Endothelial cell (in vitro differentiated cells): ENCODE measurements around the gene TLK2. TPM values are rescaled to one million over a fixed set of nuclear protein-coding genes. Genes with fewer than 3 reads are reported as not detected.

Experiments
- DNase-seq: peaks from one replicate; pipeline ENCODE4 v3.0.0; 2021; ENCODE audit warnings: low spot score
- H3K27ac Mint-ChIP-seq: one replicate; pipeline ENCODE4 v1.8.0; 2021; ENCODE audit warnings: mixed read lengths, inconsistent platforms; ENCODE audit not compliant: unreplicated experiment
- H3K27me3 Mint-ChIP-seq: one replicate; pipeline ENCODE4 v1.8.0; 2021; ENCODE audit warnings: mild to moderate bottlenecking, moderate library complexity, mixed read lengths, inconsistent platforms; ENCODE audit not compliant: unreplicated experiment
- H3K36me3 Mint-ChIP-seq: one replicate; pipeline ENCODE4 v1.8.0; 2021; ENCODE audit warnings: mild to moderate bottlenecking, low read depth, mixed read lengths, inconsistent platforms; ENCODE audit not compliant: unreplicated experiment
- H3K4me1 Mint-ChIP-seq: one replicate; pipeline ENCODE4 v1.8.0; 2021; ENCODE audit warnings: mild to moderate bottlenecking, mixed read lengths, inconsistent platforms; ENCODE audit not compliant: unreplicated experiment
- H3K4me3 Mint-ChIP-seq: one replicate; pipeline ENCODE4 v1.8.0; 2021; ENCODE audit warnings: mild to moderate bottlenecking, mixed read lengths, inconsistent platforms; ENCODE audit not compliant: unreplicated experiment
- H3K9me3 Mint-ChIP-seq: one replicate; pipeline ENCODE4 v1.8.0; 2021; ENCODE audit warnings: mixed read lengths, inconsistent platforms; ENCODE audit not compliant: unreplicated experiment
- total RNA-seq: library from RNA; stranded (reverse); fragmentation: NEBNext Ultra II Directional; extraction: Animal tissue kit (Norgen Biotek cat#: 25700); gene quantifications from one replicate; pipeline ENCODE4 v1.2.1, GENCODE V29; 2021; ENCODE audit not compliant: unreplicated experiment
- TF ChIP-seq, protein P1 (sequence below): fragments of 200-600 bp; sonication (generic); IDR thresholded peaks from one replicate; pipeline ENCODE4 v1.5.0; 2021; ENCODE audit warnings: antibody characterized with exemption; ENCODE audit not compliant: unreplicated experiment

TLK2 gene
- total RNA-seq, 1 donor from 2014 or later, result 47.5 TPM

DNA sequence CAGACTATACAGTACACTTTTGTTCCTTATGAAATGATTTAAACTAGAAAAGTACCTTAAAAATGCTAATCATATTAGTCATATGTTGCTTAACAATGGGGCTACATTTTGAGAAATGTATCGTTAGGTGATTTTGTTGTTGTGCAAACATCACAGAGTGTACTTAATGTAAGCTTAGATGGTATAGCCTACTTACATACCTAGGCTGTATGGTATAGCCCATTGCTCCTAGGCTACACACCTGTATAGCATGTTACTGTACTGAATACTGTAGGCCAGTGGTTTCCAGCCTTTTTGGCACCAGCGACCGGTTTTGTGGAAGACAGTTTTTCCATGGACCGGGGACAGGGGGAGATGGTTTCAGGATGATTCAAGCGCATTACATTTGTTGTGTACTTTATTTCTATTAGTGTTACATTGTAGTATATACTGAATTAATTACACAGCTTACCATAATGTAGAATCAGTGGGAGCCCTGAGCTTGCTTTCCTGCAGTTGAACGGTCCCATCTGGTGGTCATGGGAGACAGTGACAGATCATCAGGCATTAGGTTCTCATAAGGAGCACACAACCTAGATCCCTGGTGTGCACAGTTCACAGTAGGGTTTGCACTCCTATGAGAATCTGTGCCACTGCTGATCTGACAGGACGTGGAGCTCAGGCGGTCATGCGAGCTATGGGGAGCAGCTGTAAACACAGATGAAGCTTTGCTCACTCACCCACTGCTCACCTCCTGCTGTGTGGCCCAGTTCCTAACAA lies 113.9 kb downstream of the TLK2 start:
- Mint-ChIP-seq H3K27ac (no peak overlapping the region), H3K36me3 (peaks cover 33% of the 10 kb centered on the region), H3K4me1 (peaks cover 7% of the 10 kb centered on the region)

DNA sequence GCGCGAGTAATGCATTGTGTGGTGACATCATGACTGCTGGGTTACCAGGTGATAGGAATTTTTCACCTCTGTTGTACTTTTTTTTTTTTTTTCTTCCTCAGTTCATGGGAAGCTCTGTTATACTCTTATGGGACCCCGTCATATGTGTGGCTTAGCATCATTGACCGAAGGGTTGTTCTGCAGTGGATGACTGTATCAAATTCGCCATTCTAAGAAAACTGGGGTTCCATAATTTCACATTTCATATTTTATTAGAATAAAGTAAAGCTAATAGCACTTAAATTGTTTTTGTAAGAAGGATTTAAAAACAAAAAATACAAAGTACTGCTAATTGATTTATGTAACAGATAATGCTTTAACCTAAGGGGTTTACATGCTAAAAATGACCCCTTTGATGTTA lies 116.9 kb downstream of the TLK2 start:
- Mint-ChIP-seq H3K4me3 (no peak overlapping the region), H3K27me3 (no peaks in the 10 kb centered on the region), H3K27ac (no peak overlapping the region), H3K36me3 (peaks cover 41% of the 10 kb centered on the region), H3K4me1 (no peaks in the 10 kb centered on the region), H3K9me3 (no peaks in the 10 kb centered on the region)
- TF ChIP-seq, protein P1, sequence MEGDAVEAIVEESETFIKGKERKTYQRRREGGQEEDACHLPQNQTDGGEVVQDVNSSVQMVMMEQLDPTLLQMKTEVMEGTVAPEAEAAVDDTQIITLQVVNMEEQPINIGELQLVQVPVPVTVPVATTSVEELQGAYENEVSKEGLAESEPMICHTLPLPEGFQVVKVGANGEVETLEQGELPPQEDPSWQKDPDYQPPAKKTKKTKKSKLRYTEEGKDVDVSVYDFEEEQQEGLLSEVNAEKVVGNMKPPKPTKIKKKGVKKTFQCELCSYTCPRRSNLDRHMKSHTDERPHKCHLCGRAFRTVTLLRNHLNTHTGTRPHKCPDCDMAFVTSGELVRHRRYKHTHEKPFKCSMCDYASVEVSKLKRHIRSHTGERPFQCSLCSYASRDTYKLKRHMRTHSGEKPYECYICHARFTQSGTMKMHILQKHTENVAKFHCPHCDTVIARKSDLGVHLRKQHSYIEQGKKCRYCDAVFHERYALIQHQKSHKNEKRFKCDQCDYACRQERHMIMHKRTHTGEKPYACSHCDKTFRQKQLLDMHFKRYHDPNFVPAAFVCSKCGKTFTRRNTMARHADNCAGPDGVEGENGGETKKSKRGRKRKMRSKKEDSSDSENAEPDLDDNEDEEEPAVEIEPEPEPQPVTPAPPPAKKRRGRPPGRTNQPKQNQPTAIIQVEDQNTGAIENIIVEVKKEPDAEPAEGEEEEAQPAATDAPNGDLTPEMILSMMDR, result no peak
- DNase-seq, result no peak

More for the DNA sequence above, 113.9 kb downstream of the TLK2 start:
- Mint-ChIP-seq H3K9me3 (no peaks in the 10 kb centered on the region), H3K4me3 (no peak overlapping the region), H3K27me3 (no peaks in the 10 kb centered on the region)
- DNase-seq, result no peak
- TF ChIP-seq, protein P1, result no peak

- no peaks in the 10 kb centered on the region for H3K4me1 Mint-ChIP-seq
- TF ChIP-seq, protein P1, result no peak
- DNase-seq, result no peak
- peaks cover 47% of the 10 kb centered on the region for H3K36me3 Mint-ChIP-seq
- no peak overlapping the region for H3K4me3 Mint-ChIP-seq
- H3K27me3 Mint-ChIP-seq, result no peaks in the 10 kb centered on the region
- H3K9me3 Mint-ChIP-seq, result no peaks in the 10 kb centered on the region
- no peak overlapping the region for H3K27ac Mint-ChIP-seq
Observed at GRCh38 chr17:62596662-62597061, 118.0 kb downstream of the TLK2 start.

DNA sequence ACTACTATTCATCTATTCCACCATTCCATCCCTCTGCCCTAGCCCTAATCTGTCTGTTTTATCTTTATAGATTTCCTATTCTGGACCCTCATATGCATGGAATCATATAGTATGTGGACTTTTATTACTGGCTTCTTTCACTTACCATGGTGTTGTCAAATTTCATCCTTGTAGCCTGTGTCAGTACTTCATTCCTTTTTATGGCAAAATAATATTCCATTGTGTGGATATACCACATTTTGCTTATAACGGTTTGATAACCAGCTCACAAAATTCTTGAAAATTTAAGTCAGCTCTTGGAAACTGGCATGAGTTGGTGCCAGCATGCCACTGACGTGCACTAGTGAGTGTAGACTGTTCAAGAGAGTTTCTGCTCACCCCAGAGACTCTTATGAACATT lies 118.5 kb downstream of the TLK2 start:
- Mint-ChIP-seq H3K27me3 (no peaks in the 10 kb centered on the region), H3K9me3 (no peaks in the 10 kb centered on the region), H3K27ac (no peak overlapping the region), H3K4me3 (no peak overlapping the region), H3K36me3 (peaks cover 50% of the 10 kb centered on the region), H3K4me1 (no peaks in the 10 kb centered on the region)
- TF ChIP-seq, protein P1, result no peak
- no peak for DNase-seq

DNA sequence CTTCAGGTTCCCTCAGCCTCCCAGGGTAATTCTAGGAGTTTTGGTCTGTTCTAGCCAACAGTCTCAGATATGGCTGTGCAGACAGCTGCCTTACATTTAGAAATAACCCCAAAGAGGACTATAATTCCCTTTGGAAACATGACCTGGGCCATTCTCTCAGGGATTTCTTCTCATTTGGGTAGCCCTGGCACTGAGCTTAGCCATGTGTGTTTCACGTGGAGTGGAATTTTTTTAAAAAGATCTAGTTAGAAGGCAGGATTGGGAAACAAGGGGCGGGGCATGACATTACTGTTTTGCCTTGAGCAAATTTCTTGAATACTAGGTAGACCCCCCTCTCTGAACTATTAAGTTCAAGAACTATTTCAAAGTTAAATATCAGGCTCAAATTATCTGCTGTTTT lies 119.3 kb downstream of the TLK2 start:
- Mint-ChIP-seq H3K36me3 (peaks cover 50% of the 10 kb centered on the region), H3K27me3 (no peaks in the 10 kb centered on the region), H3K4me1 (no peaks in the 10 kb centered on the region), H3K4me3 (no peak overlapping the region), H3K27ac (no peak overlapping the region), H3K9me3 (no peaks in the 10 kb centered on the region)
- no peak for DNase-seq
- TF ChIP-seq, protein P1, result no peak
